Superior temporal gyrus (tissue), 1 donor: ENCODE results near the gene FKBP2.

ENCODE experiments used
- DNase-seq: peaks from one replicate; pipeline ENCODE4 v3.0.0-alpha.2; 2016; ENCODE audit errors: extremely low spot score

FKBP2 gene

GRCh38 chr11:64219354-64219684, 21.6 kb upstream of the FKBP2 start:
- DNase-seq: no peak

GRCh38 chr11:64219755-64220154, 21.1 kb upstream of the FKBP2 start:
- no peak for DNase-seq

GRCh38 chr11:64220271-64220670, 20.6 kb upstream of the FKBP2 start:
- no peak for DNase-seq

DNA sequence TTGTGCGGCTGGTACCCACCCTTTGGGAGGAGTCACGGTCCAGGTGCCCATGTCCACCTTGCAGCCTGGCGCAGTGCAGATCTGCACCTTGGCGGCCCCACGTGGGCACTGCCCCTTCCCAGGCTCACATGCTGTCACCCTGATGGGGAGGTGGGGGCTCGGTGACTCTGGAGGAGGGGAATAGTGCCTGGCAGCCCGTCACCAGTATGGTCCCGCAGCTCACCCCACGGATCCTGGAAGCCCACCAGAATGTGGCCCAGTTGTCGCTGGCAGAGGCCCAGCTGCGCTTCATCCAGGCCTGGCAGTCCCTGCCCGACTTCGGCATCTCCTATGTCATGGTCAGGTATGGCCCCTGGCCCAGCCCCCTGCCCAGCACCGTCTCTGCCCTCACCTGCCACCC, 20.1 kb upstream of the FKBP2 start:
- DNase-seq: no peak

- no peak for DNase-seq
Measured at GRCh38 chr11:64222651-64223000, 18.3 kb upstream of the FKBP2 start.

DNA sequence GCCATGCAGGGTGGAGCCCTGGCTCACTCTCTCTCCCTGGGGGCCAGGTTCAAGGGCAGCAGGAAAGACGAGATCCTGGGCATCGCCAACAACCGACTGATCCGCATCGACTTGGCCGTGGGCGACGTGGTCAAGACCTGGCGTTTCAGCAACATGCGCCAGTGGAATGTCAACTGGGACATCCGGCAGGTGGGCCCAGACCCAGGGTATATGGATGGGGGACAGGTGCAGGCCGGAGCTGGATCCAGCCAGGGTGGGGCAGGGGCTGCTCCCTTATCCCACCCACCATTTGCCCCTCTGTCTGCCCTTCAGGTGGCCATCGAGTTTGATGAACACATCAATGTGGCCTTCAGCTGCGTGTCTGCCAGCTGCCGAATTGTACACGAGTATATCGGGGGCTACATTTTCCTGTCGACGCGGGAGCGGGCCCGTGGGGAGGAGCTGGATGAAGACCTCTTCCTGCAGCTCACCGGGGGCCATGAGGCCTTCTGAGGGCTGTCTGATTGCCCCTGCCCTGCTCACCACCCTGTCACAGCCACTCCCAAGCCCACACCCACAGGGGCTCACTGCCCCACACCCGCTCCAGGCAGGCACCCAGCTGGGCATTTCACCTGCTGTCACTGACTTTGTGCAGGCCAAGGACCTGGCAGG, 17.8 kb upstream of the FKBP2 start:
- DNase-seq: no peak

- no peak for DNase-seq
Measured at GRCh38 chr11:64224151-64224890, 16.6 kb upstream of the FKBP2 start.

- no peak for DNase-seq
Measured at GRCh38 chr11:64224891-64225607, 15.8 kb upstream of the FKBP2 start.

- DNase-seq: peak; percentile 92
Measured at GRCh38 chr11:64225608-64226506, 15.0 kb upstream of the FKBP2 start, which contains the start of the genes NUDT22 and TRPT1. Gene NUDT22, plus strand, starts transcription at chr11:64226274. Its CDS starts 379 bp downstream, at chr11:64226653. Gene TRPT1, minus strand, starts transcription at chr11:64226186. Its CDS starts 326 bp downstream, at chr11:64225860.

DNA sequence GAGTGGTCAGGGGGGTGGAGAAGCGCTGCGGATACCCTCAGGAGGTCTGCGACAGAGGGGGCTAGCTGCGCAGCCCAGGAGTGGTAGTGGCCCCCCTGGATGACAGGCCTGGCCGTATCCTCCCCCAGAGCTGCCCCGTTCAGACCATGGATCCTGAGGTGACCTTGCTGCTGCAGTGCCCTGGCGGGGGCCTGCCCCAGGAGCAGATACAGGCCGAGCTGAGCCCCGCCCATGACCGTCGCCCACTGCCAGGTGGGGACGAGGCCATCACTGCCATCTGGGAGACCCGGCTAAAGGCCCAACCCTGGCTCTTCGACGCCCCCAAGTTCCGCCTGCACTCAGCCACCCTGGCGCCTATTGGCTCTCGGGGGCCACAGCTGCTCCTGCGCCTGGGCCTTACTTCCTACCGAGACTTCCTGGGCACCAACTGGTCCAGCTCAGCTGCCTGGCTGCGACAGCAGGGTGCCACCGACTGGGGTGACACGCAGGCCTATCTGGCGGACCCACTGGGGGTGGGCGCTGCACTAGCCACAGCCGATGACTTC, 14.3 kb upstream of the FKBP2 start:
- DNase-seq: no peak

DNA sequence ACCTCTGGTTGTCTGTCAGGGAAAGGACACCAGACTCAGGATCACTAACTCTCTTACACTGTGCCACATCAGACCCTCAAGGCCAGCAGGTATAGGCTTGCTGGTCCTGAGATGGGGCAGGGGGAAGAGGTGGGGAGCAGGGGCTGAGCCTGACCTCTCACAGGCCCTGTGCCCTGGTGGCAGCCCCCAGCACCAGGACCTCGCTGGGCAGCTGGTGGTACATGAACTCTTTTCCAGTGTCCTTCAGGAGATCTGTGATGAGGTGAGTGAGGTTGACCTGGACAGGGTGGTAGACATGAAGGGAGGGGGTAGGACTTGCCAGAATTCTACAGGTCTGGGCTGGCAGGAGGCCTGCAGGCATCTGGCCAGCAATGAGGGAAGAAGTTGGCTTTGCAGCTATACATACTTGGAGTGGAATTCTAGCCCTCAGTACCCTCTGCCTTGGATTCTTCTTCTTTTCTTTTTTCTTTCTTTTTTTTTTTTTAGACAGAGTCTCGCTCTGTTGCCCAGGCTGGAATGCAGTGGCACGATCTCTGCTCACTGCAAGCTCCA, 13.4 kb upstream of the FKBP2 start:
- no peak for DNase-seq

DNA sequence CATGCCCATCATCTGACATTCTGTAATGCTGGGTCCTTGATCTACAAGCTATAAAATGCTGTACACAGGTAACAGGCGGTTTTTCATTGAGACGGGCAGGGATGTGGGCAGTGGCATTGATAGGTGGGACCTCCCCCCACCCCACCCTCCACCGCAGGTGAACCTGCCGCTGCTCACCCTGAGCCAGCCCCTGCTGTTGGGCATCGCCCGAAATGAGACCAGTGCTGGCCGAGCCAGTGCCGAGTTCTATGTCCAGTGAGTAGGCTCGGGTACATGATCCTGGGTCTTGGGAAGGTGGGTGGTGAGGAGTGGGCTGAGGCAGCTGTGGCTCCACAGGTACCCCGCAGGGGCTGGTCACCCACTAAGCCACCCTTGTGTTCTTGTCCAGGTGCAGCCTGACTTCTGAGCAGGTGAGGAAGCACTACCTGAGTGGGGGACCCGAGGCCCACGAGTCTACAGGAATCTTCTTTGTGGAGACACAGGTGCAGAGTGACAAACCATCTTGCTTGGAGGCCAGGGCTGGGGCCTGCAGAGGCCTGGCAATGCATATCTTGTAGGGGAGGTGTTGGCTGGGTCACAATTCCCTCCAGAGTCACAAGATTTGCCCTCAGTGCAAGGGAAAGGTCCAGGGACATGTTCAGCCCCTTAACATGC, 11.7 kb upstream of the FKBP2 start:
- DNase-seq: no peak

GRCh38 chr11:64229744-64230170, 11.1 kb upstream of the FKBP2 start:
- DNase-seq: no peak

GRCh38 chr11:64230171-64230984, 10.5 kb upstream of the FKBP2 start, which contains the start of gene DNAJC4:
Gene DNAJC4, plus strand, starts transcription at chr11:64230548. Its CDS starts 307 bp downstream, at chr11:64230855.
- peak; percentile 93 for DNase-seq

- no peak for DNase-seq
Measured at GRCh38 chr11:64230985-64231365, 9.9 kb upstream of the FKBP2 start.

GRCh38 chr11:64231546-64231945, 9.3 kb upstream of the FKBP2 start:
- DNase-seq: no peak

DNA sequence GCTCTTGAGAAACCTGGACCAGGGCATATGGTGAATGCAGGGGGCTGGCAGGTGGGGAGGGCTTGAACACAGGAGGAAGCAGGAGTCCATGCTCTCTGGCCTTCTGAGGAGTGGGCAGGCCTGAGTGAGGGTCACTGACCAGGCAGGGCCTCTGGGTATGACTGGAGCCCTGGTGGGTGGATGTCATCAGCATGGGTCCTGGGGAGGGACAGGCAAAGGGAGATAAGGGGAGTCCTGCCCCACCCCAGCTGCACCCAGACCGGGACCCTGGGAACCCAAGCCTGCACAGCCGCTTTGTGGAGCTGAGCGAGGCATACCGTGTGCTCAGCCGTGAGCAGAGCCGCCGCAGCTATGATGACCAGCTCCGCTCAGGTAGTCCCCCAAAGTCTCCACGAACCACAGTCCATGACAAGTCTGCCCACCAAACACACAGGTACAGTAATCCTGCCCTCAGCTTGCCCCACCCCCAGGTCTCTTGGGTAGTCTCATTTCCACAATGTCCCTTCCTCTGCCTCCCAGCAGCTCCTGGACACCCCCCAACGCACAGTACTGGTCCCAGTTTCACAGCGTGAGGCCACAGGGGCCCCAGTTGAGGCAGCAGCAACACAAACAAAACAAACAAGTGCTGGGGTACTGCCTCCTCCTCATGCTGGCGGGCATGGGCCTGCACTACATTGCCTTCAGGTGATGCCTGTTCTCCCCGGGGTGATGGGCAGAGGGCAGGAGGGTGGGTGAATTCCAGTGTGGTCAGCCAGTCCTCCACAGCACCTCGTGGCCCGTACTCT, 8.5 kb upstream of the FKBP2 start:
- no peak for DNase-seq

DNA sequence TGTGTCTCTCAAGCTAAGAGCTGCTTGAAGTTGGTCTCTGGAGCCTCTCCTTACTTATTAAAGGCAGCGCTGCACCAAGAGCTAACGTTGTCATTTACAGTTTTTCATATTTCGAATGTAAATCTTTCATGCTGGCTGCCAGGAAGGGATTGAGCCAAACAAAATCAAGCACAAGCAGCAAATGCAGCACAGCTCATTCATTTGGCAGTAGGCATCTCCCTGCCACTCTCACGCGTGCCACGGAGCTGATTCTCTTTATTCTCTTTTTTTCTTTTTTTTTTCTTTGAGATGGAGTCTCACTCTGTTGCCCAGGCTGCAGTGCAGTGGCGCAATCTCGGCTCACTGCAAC, 8.0 kb upstream of the FKBP2 start:
- no peak for DNase-seq
